Effector CD8-positive, alpha-beta T cell (primary cell): Measurements from ENCODE around the gene PIP.
"Not testable (repeated sequence)": the region's sequence is repeated elsewhere in the genome, so short reads cannot be mapped to it uniquely, and the experiment has no call there.

ENCODE experiments used
- DNase-seq: peaks from one replicate; lab custom pipeline; 2025; lab: John Stamatoyannopoulos, UW

Gene PIP

DNA sequence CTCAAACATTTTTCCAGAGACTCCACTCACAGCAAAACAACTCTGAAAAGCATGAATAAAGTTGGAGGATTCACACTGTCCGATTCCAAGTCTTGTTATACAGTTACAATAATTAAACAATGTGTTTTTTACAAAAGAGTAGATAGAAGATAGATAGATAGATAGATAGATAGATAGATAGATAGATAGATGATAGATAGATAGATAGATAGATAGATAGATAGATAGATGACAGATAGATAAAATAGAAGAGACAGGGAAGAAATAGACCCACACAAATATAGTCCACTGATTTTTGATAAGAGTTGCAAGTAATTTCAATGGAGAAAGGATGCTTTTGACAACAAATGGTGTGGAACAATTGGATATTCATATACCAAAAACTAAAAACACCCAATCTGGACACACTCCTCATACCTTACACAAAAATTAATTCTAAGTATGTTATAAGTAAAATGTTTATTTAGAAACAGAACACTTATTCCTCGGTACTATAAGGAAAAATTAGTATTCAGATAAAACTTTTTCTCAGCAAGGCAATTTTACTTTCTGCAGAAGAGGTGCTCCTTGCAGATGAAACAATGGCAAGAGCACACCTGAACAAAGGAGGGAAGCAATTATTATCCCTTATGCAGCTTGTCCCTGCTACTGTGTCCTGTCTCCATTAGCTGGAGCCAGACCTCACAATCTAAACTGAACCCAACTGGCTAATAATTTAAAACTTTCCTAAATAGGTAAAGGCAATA is 45.7 kb downstream of the PIP start:
- no peak for DNase-seq

DNA sequence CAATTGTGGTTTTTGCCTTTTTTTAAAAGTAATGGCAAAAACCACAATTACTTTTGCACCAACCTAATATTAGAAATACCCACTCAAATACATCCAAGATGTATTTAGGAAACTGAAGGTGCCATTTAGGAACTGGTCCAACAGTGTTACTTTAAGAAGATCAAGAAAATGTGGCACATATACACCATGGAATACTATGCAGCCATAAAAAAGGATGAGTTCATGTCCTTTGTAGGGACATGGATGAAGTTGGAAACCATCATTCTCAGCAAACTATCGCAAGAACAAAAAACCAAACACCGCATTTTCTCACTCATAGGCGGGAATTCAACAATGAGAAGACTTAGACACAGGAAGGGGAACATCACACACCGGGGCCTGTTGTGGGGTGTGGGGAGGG is 48.9 kb downstream of the PIP start:
- DNase-seq, result not testable (repeated sequence)

DNA sequence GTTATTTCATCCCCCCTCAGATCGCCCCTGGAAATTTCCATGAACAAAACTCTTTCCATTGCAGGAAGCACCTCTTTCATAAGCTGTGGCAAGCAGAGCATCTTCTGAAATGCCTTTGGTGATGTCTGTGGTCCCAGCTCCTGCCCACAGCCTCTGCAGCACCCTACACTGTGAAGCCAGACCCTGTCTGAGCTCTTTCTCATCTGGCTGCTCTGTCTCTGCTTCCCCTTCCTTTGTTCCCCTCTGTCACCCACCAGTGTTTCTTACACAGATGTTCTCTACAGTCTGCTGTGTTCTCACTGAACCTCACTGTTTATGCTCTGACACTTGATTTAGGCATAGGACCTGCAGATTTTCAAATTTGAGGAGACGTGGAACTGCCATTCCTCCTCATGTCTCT is 49.5 kb downstream of the PIP start:
- no peak for DNase-seq

DNA sequence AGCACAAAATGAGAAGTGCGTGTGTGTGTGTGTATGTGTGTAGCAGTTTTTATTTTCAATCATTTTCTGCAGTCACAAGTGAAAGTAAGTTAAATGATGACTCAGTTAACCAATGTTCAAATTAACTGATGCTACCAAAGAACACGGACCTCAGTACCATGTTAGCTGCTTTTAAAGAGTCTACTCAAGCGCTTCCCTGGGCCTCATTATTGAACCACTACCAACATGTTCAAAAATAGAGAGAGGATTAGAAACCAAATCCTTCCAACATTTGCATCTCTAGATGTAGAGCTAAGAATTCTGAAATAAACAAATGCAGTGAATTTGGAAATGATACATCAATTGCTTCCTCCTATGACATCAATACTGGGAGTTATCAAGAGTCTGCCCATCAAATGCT is 51.1 kb downstream of the PIP start, which contains the start of gene TAS2R39:
TSS of gene TAS2R39 (plus strand) at position 396 of the 400 bp plus-strand sequence. CDS start at position 396, 0 bp downstream.
- DNase-seq, result no peak

DNA sequence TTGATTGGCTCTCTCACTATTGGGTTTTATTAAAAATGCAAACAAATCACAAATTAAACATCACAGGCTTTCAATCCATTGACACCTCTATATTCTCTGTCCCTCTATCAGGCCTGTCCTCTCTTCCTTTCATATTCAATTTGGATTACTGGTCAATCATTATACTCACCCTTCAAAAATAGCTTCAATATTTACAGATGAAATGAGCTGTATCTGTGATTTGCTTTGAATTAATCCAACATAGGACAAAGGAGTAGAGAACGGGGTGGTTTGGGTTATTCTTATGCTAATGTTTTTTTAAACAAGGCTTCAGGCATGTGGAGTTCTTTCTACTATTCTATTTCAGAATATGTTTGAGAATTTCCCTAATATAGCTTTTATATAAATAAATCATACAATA is 53.7 kb downstream of the PIP start:
- no peak for DNase-seq

GRCh38 chr7:143188994-143189393 is 57.1 kb downstream of the PIP start:
- DNase-seq, result no peak
